ENCODE results near the gene WNT8B.
A peak's percentile ranks its signal among the peaks of the same experiment; 100 is the strongest.

WNT8B gene

DNA sequence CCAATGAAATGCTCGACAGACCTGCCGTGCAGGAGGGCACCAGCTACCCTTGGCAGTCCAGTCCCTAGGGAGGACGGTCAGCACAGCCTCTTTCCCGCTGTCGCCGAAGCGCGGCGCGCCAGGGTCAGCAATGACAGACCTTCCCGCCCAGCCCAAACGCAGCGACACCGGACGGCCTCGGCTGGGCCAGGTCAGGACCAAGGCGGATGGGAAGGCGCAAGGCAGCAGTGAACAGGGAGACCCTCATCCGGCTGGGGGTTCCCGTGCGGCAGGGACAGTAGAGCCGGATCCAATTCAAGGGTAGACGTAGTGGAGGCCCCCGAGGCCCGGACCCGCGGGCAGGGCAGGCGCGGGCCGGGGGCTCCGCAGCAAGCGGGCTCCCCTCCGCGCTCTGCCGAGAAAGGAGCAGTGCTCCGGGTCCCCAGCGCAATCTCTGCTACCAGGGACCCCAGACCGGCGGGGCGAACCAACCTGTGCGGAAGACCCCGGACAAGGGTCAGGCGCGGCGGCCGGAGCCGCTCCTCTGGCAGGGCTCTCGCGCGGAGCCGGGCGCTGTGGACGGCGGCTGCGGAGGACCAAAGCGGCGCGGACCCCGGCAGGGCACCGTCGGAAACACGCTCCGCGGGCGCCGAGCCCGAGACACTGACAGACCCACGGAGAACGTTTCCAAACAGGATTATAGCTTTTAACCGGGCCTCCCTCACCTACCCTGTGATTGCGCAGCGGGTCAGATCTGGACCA, 56.7 kb downstream of the WNT8B start, which contains the start of gene SEC31B:
Gene SEC31B, minus strand, starts transcription at position 551 of the 741 bp plus-strand sequence. CDS start 2,909 bp downstream, outside the sequence.
- no peak for DNase-seq

DNA sequence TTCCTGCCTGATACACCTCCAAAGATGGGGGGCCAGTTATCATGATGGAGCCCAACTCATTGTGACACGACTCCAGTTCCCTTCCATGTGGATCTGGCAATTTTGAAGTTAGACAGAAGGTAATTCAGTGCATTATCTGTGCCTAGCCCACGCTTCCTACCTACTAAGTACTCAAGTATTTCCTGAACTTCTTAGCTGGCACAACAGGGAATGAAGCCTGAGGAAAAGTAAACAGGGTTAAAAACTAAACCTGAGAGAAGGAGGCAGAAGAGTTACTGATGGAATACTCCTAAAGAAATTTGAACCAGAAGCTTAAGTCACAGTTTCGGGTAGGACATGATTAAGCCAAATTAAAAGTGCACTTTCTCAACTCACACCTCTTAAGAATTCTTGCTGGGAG, 58.0 kb downstream of the WNT8B start:
- no peak for DNase-seq

DNA sequence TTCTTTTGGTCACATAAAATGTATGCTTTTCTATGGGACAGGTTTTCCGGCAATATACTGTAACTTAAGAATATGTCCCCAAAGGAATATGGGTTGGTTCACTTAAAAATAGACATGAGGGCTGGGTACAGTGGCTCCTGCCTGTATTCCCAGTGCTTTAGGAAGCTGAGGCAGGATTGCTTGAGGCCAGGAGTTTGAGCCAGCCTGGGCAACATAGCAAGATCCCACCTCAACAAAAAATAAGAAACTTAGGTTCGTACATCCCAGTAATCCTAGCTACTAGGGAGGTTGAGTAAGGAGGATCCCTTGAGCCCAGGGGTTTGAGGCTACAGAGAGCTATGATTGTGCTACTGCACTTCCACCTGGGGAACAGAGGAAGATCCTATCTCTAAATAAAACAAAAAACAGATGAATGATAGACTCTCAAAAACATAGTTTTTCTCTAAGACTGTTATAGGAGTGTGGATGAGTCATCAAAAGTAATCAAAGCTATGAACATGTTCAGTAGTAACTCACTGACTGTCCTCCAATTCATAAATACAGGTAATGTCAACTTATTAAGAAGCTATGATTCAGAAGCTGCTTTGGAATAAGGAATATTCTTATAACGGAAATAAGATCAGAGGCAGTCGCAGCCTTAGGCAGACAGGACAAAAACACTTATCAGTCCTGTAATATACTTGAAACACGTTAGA, 59.4 kb downstream of the WNT8B start:
- DNase-seq: no peak

DNA sequence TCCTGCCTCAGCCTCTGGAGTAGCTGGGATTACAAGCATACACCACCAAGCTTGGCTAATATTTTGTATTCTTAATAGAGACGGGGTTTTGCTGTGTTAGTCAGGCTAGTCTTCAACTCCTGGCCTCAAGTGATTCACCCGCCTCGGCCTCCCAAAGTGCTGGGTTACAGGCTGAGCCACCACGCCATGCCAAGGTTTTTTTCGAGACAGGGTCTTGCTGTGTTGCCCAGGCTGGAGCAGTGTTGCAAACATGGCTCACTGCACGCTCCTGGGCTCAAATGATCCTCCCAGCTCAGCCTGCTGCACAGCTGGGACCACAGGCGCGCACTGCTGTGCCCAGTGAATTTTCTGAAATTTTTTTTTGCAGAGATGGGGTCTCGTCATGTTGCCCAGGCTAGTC, 60.1 kb downstream of the WNT8B start:
- no peak for DNase-seq

DNA sequence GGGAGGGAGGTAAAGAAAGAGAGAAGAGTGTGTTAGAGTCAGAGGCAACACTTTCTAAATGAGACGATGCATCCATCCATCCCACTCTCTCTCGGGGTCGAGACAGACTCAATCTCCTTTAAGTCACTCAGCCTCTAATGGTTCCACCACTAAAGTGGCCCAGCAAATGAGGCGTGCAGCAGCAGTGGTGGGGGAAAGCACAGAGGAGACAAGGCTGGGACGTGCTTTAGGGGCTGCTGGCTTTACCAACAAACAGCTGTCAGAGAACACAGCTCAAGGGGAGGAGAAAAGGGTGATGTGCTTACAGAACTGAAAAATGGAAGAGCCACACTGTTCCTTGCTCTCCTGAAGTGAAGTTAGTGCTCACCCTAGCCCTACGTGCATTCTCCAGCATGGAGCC, 61.4 kb downstream of the WNT8B start:
- DNase-seq: no peak

DNA sequence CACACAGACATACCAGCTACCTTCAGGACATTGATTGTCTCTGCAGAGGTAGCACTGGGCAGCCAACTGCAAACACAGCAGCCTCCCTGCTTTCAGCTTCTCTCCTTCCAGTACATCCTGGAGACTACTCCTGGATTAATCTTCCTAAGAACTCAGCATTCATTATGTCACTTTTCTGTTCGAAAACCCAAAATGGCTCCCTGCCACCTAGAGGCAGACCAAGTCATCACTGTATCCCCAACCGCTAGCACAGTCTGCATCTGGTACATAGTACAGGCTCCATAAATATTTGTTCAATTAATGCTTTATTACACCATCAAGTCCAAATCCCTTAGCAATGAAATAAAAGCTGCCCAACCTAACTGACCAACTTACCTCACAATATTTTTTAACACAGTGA, 61.8 kb downstream of the WNT8B start:
- no peak for DNase-seq

GRCh38 chr10:100528123-100528886, 65.5 kb downstream of the WNT8B start:
- no peak for DNase-seq

DNA sequence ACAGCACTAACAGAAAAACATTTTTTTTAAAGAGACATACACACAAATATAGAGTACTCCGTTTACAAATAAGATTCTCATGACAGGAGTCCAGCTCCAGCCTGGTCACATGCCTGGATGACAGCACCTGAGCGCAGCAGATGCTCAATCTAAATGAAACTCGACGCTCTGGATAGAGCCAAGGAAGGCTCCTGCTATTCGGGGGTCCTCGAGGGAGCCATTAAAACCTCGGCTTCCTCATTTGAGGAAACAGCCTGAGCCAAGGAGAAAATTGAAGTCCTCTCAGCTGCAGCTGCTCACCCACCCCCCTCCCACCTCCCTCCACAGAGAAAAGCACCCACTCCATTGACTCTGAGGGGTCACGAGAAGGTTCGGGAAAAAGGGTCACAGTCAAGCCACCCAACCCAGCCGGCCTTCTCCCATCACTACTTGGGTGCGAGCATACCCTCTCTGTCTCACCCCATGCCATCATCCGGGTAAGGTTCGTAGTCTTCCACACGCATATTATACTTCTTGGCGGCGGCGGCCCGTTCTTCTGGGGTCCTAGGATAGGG, 66.2 kb downstream of the WNT8B start:
- no peak for DNase-seq

- peak; percentile 74 to 81 (median 80) for DNase-seq
These were observed 66.9 kb downstream of the WNT8B start, which contains the start of gene NDUFB8 for GRCh38 chr10:100529475-100530298. NDUFB8 (minus strand) TSS chr10:100529871; CDS start chr10:100529851, 20 bp downstream.

- DNase-seq: no peak
These were observed 69.0 kb downstream of the WNT8B start for GRCh38 chr10:100531761-100532160.
